ENCODE data around the gene NTM.
A peak's percentile ranks its signal among the peaks of the same experiment; 100 is the strongest.

The NTM gene

GRCh38 chr11:131908316-131908715, 537.9 kb downstream of the NTM start:
- TF ChIP-seq CTCF (IDR thresholded peaks at IDR 0.05) (no peak), ZFX (IDR thresholded peaks at IDR 0.05; ENCODE audit: borderline replicate concordance) (no peak)
- H3K27ac ChIP-seq: no peak overlapping the region

- no peak overlapping the region for H3K27ac ChIP-seq
- no peak for TF ChIP-seq ZFX (IDR thresholded peaks at IDR 0.05; ENCODE audit: borderline replicate concordance)
- no peak for TF ChIP-seq CTCF (IDR thresholded peaks at IDR 0.05)
Measured at GRCh38 chr11:131909426-131910177, 539.2 kb downstream of the NTM start.

- no peak overlapping the region for H3K27ac ChIP-seq
- TF ChIP-seq CTCF (IDR thresholded peaks at IDR 0.05) (no peak), ZFX (IDR thresholded peaks at IDR 0.05; ENCODE audit: borderline replicate concordance) (no peak)
Measured at GRCh38 chr11:131910178-131910522, 539.7 kb downstream of the NTM start.

- TF ChIP-seq CTCF (IDR thresholded peaks at IDR 0.05) (no peak), ZFX (IDR thresholded peaks at IDR 0.05; ENCODE audit: borderline replicate concordance) (no peak)
- H3K27ac ChIP-seq: peak overlapping the region; percentile 39
Measured at GRCh38 chr11:131910523-131911387, 540.3 kb downstream of the NTM start.

- peak; percentile 80 for TF ChIP-seq CTCF (IDR thresholded peaks at IDR 0.05)
- peak overlapping the region; percentile 39; the same call in 1 of the 2 replicates for H3K27ac ChIP-seq
Measured at GRCh38 chr11:131911388-131912032, 541.1 kb downstream of the NTM start.

- H3K27ac ChIP-seq: no peak overlapping the region
- TF ChIP-seq ZFX (IDR thresholded peaks at IDR 0.05; ENCODE audit: borderline replicate concordance) (no peak), CTCF (IDR thresholded peaks at IDR 0.05) (no peak)
Measured at GRCh38 chr11:131912134-131912533, 541.7 kb downstream of the NTM start.
